GM18526 (cell line): ENCODE measurements around the gene TKFC.

Experiments
- POLR2A ChIP-seq: IDR thresholded peaks from 3 replicates; pipeline ENCODE4 v1.6.1; 2011; ENCODE audit not compliant: insufficient read length; ENCODE audit errors: extremely low read depth

Gene TKFC

DNA sequence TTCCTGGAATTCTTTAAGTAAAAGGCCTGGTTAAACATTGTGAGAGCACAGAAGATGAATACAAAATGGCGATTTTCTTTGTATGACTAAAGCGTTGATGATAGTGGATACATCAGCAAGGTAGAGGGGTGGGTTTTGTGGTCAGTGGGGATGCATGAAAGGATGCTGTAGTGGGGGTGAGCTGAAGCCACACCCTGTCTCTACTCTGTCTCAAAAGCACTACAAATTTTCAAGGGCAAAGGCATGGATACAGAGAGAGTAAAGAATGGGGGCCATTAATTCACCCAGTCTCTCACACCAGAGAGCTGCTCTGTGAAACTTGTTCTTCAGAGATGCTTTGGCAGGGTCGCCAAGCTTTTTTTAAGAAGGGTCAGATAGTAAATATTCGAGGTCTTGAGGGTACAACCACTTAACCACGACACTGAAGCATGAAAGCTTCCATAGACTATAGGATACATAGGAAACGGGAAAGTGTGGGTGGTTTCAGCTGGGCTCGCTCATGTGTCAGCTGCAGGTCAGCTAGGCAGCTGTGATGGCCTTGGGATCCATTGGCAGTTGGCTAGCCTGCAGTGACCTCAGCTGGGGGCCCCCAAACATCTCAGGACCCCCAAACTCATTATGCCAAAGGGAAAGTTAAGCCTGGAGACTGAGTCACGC is 37.4 kb downstream of the TKFC start:
- TF ChIP-seq POLR2A: no peak

GRCh38 chr11:61372659-61373420 is 39.8 kb downstream of the TKFC start:
- no peak for TF ChIP-seq POLR2A

DNA sequence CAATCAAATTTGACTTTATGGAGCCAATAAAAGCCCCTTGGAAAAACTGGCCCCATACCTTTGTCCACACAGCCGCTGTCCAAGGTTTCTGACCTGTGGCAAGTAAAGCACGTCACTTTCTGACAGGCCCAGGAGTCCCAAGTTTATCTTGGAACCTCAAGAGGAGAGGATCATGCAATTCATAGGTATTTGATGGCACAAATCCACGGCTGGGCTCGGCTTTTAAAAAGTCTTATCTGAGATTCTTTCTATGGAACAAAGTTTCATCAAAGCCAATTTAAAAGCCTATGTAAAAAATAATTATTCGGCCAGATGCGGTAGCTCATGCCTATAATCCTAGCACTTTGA is 42.7 kb downstream of the TKFC start:
- TF ChIP-seq POLR2A: no peak

GRCh38 chr11:61377461-61378160 is 44.6 kb downstream of the TKFC start:
- no peak for TF ChIP-seq POLR2A

DNA sequence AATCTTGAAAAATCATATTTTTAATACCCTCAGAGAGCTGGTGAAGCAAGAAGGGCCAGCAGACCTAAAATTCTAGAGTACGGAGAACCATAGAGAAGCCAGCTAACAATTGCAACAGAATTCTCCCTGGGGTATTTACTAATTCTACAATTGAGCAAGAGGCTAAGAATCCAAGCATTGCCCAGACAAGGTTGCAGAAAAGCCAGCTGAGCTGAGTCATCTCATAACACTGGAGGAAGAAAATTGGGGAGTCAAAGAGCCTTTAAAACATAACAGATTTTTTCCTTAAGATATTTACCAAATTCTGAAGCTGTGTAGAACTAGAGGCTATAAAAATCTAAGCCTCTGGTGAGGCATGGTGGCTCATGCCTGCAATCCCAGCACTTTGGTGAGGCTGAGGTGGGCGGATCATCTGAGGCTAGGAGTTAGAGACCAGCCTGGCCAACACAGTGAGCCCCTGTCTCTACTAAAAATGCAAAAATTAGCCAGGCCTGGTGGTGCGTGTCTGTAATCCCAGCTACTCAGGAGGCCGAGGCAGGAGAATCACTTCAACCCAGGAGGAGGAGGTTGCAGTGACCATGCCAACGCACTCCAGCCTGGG is 45.8 kb downstream of the TKFC start:
- TF ChIP-seq POLR2A: no peak

- no peak for TF ChIP-seq POLR2A
These were observed 47.9 kb downstream of the TKFC start for GRCh38 chr11:61380884-61381283.

DNA sequence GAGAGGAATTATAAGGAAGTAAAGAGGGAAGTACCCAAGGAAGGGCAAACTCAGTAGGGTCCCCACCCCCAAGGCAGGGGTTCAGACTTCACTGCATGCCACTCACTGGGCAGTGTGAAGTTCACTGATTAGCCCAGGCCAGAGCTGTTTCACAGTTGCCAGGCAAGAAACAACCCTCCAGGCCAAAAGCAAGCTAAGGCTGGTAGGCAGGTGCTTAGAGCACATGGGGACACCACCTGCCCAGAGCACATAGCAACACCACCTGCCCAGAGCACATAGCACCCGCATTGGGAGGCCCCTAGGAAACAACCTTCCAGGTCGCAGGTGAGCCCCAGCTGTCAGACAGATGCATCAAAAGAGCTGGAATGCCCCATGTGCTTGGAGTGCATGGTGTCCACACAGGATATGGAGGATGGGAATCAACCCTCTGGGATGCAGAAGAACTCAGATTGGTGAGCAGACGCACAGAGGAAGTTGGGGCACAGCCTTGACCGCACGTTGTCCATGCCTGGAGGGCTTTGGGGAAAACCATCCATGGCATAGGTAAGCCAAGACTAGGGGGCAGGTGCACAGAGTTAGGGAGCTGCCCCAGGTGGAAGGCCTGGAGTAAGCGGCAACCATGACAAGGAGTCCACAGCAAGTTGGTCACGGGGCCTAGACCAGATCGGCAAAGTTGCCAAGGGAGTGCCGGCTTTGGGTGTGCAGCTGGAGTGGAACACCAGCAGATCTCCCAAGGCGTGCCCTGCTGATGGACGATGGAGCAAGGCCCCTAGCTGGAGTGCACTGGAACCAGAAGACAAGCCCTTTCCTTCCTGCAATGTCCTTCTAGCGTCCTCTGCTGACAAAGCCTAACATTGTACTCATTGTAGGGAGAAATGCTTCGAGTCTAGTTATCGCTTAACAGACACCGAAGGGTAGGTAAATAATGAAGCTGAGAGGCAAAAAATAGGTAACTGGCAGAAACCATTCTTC is 51.5 kb downstream of the TKFC start:
- no peak for TF ChIP-seq POLR2A

GRCh38 chr11:61390161-61390560 is 57.1 kb downstream of the TKFC start:
- TF ChIP-seq POLR2A: no peak

DNA sequence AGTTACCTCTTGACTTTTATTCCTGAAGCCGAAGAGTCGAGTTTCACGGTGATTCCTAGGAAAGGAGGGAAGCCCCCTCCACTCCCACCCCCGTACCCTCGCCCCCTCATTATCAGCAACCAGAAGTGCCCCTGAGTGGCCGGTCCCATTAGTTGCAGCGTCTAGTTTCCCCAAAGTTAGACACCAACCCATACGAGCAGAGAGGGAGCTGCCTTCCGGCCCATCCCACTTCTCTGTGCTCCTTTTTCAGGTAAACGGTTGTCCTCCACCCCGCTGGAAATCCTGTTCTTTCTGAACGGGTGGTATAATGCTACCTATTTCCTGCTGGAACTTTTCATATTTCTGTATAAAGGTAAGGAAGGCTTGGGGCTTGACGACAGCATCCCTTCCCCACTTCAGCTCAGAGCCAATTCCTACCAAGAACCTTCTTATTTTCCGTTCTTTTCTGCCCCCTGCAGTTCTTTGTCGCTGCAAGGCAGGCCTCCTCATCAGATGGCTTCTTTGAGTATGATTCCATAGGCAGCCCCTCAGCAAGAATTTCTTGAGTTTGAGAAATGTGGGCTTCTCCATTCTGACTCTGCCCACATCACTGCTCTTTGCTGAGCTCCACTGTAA is 60.1 kb downstream of the TKFC start:
- TF ChIP-seq POLR2A: no peak
